ENCODE results near the gene HOXB6.
A peak's percentile ranks its signal among the peaks of the same experiment; 100 is the strongest.

The HOXB6 gene

GRCh38 chr17:48550502-48551213 is 54.1 kb downstream of the HOXB6 start:
- Mint-ChIP-seq H3K9me3 (no peaks in the 10 kb centered on the region), H3K4me1 (ENCODE audit: low read depth) (peaks cover 34% of the 10 kb centered on the region), H3K36me3 (ENCODE audit: low read depth) (no peaks in the 10 kb centered on the region), H3K4me3 (no peak overlapping the region), H3K27me3 (peaks cover 15% of the 10 kb centered on the region), H3K27ac (no peak overlapping the region)

DNA sequence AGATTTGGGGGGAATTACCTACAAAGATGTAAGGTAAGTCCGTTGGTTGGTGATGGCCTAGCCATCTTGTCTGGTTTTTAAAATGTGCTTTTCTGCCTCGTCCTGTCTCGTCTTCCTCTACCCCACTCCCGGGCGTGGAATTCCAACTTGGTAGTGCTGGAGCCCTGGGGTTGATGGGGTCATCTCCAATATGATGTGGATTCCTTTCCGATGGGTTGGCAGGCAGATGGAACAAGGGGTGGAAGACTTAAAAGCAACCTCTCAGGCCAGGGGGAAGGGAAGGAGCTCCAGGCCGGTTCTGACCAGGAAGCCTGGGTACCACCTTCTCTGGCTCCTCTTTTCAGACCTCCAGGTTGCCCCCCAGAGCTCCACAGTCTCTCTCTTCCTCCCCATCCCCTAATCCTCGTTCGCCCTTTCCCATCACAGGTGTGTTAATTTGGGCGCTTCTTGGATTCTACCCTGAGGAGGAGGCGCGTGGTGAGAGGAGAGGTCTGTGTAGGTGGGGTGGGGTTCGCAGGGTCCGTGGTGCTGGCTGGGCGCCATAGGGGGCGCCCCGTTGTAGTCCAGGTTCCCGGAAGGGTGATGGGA is 54.8 kb downstream of the HOXB6 start:
- Mint-ChIP-seq H3K36me3 (ENCODE audit: low read depth) (no peaks in the 10 kb centered on the region), H3K27ac (no peak overlapping the region), H3K9me3 (no peaks in the 10 kb centered on the region), H3K4me1 (ENCODE audit: low read depth) (peaks cover 36% of the 10 kb centered on the region), H3K4me3 (no peak overlapping the region), H3K27me3 (peaks cover 16% of the 10 kb centered on the region)

DNA sequence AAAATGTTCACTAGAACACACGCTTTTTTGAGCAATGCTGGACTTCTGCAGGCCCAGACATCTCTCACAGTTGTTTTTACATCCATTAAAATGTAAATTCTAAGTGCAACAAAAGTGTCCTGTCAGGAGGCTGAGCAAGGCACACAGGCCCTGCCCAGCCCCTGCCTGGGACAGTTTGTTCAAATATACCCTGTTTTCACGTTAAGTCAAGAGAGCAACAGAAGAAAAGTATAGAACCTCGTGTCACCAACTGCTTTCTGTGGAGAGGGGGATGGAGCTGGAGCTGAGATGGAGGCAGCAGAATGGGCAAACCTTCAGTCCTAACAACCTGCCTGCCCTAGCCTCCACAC is 55.5 kb downstream of the HOXB6 start:
- no peaks in the 10 kb centered on the region for H3K36me3 Mint-ChIP-seq (ENCODE audit: low read depth)
- H3K4me1 Mint-ChIP-seq (ENCODE audit: low read depth): peaks cover 40% of the 10 kb centered on the region
- no peak overlapping the region for H3K4me3 Mint-ChIP-seq
- no peak overlapping the region for H3K27ac Mint-ChIP-seq
- H3K9me3 Mint-ChIP-seq: no peaks in the 10 kb centered on the region
- peaks cover 11% of the 10 kb centered on the region for H3K27me3 Mint-ChIP-seq

- H3K27ac Mint-ChIP-seq: no peak overlapping the region
- peaks cover 6% of the 10 kb centered on the region for H3K27me3 Mint-ChIP-seq
- H3K4me1 Mint-ChIP-seq (ENCODE audit: low read depth): peaks cover 40% of the 10 kb centered on the region
- no peaks in the 10 kb centered on the region for H3K36me3 Mint-ChIP-seq (ENCODE audit: low read depth)
- peak overlapping the region; percentile 66 for H3K4me3 Mint-ChIP-seq
- no peaks in the 10 kb centered on the region for H3K9me3 Mint-ChIP-seq
Observed at GRCh38 chr17:48548523-48549280, 56.1 kb downstream of the HOXB6 start.

- peaks cover 41% of the 10 kb centered on the region for H3K4me1 Mint-ChIP-seq (ENCODE audit: low read depth)
- H3K4me3 Mint-ChIP-seq: peak overlapping the region; percentile 66
- H3K27me3 Mint-ChIP-seq: peaks cover 6% of the 10 kb centered on the region
- H3K27ac Mint-ChIP-seq: peak overlapping the region; percentile 74
- H3K36me3 Mint-ChIP-seq (ENCODE audit: low read depth): no peaks in the 10 kb centered on the region
- no peaks in the 10 kb centered on the region for H3K9me3 Mint-ChIP-seq
Observed at GRCh38 chr17:48547808-48548522, 56.8 kb downstream of the HOXB6 start.

- H3K4me1 Mint-ChIP-seq (ENCODE audit: low read depth): peaks cover 47% of the 10 kb centered on the region
- peaks cover 11% of the 10 kb centered on the region for H3K27me3 Mint-ChIP-seq
- peak overlapping the region; percentile 74 for H3K27ac Mint-ChIP-seq
- H3K9me3 Mint-ChIP-seq: no peaks in the 10 kb centered on the region
- H3K4me3 Mint-ChIP-seq: peak overlapping the region; percentile 66
- peaks cover 3% of the 10 kb centered on the region for H3K36me3 Mint-ChIP-seq (ENCODE audit: low read depth)
Observed at GRCh38 chr17:48546924-48547807, 57.6 kb downstream of the HOXB6 start.

DNA sequence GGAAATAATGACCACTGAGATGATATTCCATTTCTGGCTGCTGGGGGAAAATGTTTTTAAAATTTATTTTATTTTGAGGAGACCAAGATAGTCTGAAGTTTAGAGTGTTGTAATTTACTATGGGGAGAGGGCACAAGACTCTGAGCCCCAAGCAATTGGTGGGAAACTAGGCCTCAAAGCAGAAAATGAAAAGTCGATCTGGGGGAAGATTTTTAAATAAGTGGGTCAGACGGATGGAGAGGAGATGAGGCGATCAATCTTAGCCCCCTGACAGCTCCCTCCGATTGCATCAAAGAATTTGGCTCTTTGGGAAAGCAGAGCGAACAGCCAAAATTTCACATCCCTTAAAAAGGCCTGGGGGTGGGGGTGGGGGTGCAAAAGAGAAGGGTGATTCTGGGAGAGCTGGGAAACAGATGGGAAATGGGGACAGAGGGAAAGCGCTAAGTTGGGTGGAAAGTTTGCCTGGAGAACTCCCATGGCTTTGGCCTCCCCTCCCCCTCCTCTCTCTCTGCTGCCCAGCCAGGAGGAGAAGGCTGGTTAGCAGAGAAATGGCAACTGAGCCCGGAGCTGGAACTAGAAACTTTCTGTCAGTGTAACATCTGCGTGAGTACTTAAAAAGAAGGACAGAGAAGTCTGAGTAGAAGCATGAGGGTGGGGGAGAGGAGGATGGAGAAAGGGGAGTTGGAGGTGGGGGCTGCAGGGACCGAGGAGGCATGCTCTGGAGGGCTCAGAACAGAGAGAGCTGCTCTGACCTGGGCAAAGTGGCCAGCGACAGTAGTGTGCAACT is 58.5 kb downstream of the HOXB6 start:
- Mint-ChIP-seq H3K4me1 (ENCODE audit: low read depth) (peaks cover 53% of the 10 kb centered on the region), H3K36me3 (ENCODE audit: low read depth) (peaks cover 3% of the 10 kb centered on the region), H3K9me3 (no peaks in the 10 kb centered on the region), H3K27me3 (peaks cover 12% of the 10 kb centered on the region), H3K4me3 (peak overlapping the region; percentile 51), H3K27ac (peak overlapping the region; percentile 71)
